ENCODE data around the gene TENM3.

The TENM3 gene

GRCh38 chr4:182764137-182764536 lies 520.9 kb downstream of the TENM3 start:
- DNase-seq (ENCODE audit: extremely low read depth in 1 of 2, low read depth in 1 of 2): no peak

GRCh38 chr4:182764642-182765041 lies 521.4 kb downstream of the TENM3 start:
- DNase-seq (ENCODE audit: extremely low read depth in 1 of 2, low read depth in 1 of 2): no peak

- no peak for DNase-seq (ENCODE audit: extremely low read depth in 1 of 2, low read depth in 1 of 2)
These were observed 523.0 kb downstream of the TENM3 start for GRCh38 chr4:182765987-182766856.

- DNase-seq (ENCODE audit: extremely low read depth in 1 of 2, low read depth in 1 of 2): no peak
These were observed 523.7 kb downstream of the TENM3 start for GRCh38 chr4:182766857-182767250.

GRCh38 chr4:182768838-182769237 lies 525.6 kb downstream of the TENM3 start:
- no peak for DNase-seq (ENCODE audit: extremely low read depth in 1 of 2, low read depth in 1 of 2)

GRCh38 chr4:182770259-182770995 lies 527.2 kb downstream of the TENM3 start:
- DNase-seq (ENCODE audit: extremely low read depth in 1 of 2, low read depth in 1 of 2): no peak

GRCh38 chr4:182770996-182771514 lies 527.9 kb downstream of the TENM3 start:
- DNase-seq (ENCODE audit: extremely low read depth in 1 of 2, low read depth in 1 of 2): no peak

- DNase-seq (ENCODE audit: extremely low read depth in 1 of 2, low read depth in 1 of 2): no peak
These were observed 531.9 kb downstream of the TENM3 start for GRCh38 chr4:182775075-182775474.

GRCh38 chr4:182776376-182777105 lies 533.3 kb downstream of the TENM3 start:
- DNase-seq (ENCODE audit: extremely low read depth in 1 of 2, low read depth in 1 of 2): no peak

GRCh38 chr4:182778222-182778982 lies 535.2 kb downstream of the TENM3 start:
- DNase-seq (ENCODE audit: extremely low read depth in 1 of 2, low read depth in 1 of 2): no peak

GRCh38 chr4:182786991-182787390 lies 543.8 kb downstream of the TENM3 start:
- no peak for DNase-seq (ENCODE audit: extremely low read depth in 1 of 2, low read depth in 1 of 2)

GRCh38 chr4:182788201-182788600 lies 545.0 kb downstream of the TENM3 start:
- DNase-seq (ENCODE audit: extremely low read depth in 1 of 2, low read depth in 1 of 2): no peak

- no peak for DNase-seq (ENCODE audit: extremely low read depth in 1 of 2, low read depth in 1 of 2)
These were observed 546.3 kb downstream of the TENM3 start for GRCh38 chr4:182789529-182789928.

- no peak for DNase-seq (ENCODE audit: extremely low read depth in 1 of 2, low read depth in 1 of 2)
These were observed 552.4 kb downstream of the TENM3 start for GRCh38 chr4:182795446-182796238.

GRCh38 chr4:182799515-182800215 lies 556.5 kb downstream of the TENM3 start:
- DNase-seq (ENCODE audit: extremely low read depth in 1 of 2, low read depth in 1 of 2): no peak

GRCh38 chr4:182800216-182800515 lies 557.0 kb downstream of the TENM3 start:
- no peak for DNase-seq (ENCODE audit: extremely low read depth in 1 of 2, low read depth in 1 of 2)

- no peak for DNase-seq (ENCODE audit: extremely low read depth in 1 of 2, low read depth in 1 of 2)
These were observed 558.4 kb downstream of the TENM3 start for GRCh38 chr4:182801636-182802035.

GRCh38 chr4:182802621-182803020 lies 559.4 kb downstream of the TENM3 start:
- no peak for DNase-seq (ENCODE audit: extremely low read depth in 1 of 2, low read depth in 1 of 2)

GRCh38 chr4:182803235-182803634 lies 560.0 kb downstream of the TENM3 start:
- no peak for DNase-seq (ENCODE audit: extremely low read depth in 1 of 2, low read depth in 1 of 2)

Measured in activated CD8-positive, alpha-beta memory T cell treated with anti-CD3 and anti-CD28 coated beads for 1 hour (primary cell).